Skin of body (tissue), 3 donors: Measurements from ENCODE around the gene CCDC121. TPM values are rescaled to one million over a fixed set of nuclear protein-coding genes. Genes with fewer than 3 reads are reported as not detected.
A peak's percentile ranks its signal among the peaks of the same experiment; 100 is the strongest.

Experiments used
- DNase-seq: peaks from one replicate; lab custom pipeline; 2025; lab: John Stamatoyannopoulos, UW
- small RNA-seq: library from RNA; depleted of rRNA; stranded (forward); fragments of <200 nt; gene quantifications from one replicate; pipeline ENCODE3, GENCODE V24; 2014; ENCODE audit warnings: low replicate concordance
- total RNA-seq: library from RNA; depleted of rRNA; stranded (reverse); fragments of >200 nt; gene quantifications from one replicate; pipeline ENCODE4 v1.2.3, GENCODE V29; 2014

The CCDC121 gene
- total RNA-seq, 1 donor from 2014 or later = 6.3 TPM

- DNase-seq = peak; percentile 89
These were observed 46.0 kb downstream of the CCDC121 start, which contains the start of gene ZNF512 for GRCh38 chr2:27582695-27583389. Gene ZNF512 (plus strand): TSS chr2:27583042. CDS start chr2:27583113, 71 bp downstream.

GRCh38 chr2:27582129-27582694 is 46.6 kb downstream of the CCDC121 start:
- DNase-seq = no peak

- no peak for DNase-seq
These were observed 47.2 kb downstream of the CCDC121 start for GRCh38 chr2:27581417-27582128.

Small RNA genes lying within 50 kb of the gene (small RNA-seq; reads per million reads assigned to genes)
- not detected for gene RF00340

Other genes starting within 250 kb of the CCDC121 start
- gene ZNF513, start 248.3 kb downstream of the CCDC121 start, total RNA-seq = 5.1 TPM
- 33.1 TPM for gene PPM1G, start 219.4 kb downstream of the CCDC121 start, total RNA-seq
- 70.4 TPM for gene NRBP1, start 200.4 kb downstream of the CCDC121 start, total RNA-seq
- gene KRTCAP3, start 186.6 kb downstream of the CCDC121 start, total RNA-seq = 2.5 TPM
- gene IFT172, start 139.3 kb downstream of the CCDC121 start, total RNA-seq = 25.9 TPM
- 10.6 TPM for gene FNDC4, start 133.8 kb downstream of the CCDC121 start, total RNA-seq
- 0.49 TPM for gene GCKR, start 132.2 kb downstream of the CCDC121 start, total RNA-seq
- gene ZNF512, start 46.0 kb downstream of the CCDC121 start, total RNA-seq = 24.7 TPM
- gene GPN1, start within 50 bp of the CCDC121 start, total RNA-seq = 22.9 TPM
- gene SUPT7L, start 34.6 kb upstream of the CCDC121 start, total RNA-seq = 17.8 TPM
- gene SLC4A1AP, start 34.9 kb upstream of the CCDC121 start, total RNA-seq = 17.4 TPM
- gene MRPL33, start 142.7 kb upstream of the CCDC121 start, total RNA-seq = 63.0 TPM